Upper lobe of left lung (tissue), 6 donors: ENCODE data around the gene FMN2. TPM values are rescaled to one million over a fixed set of nuclear protein-coding genes. Genes with fewer than 3 reads are reported as not detected.

Source experiments
- ATAC-seq, 2 donors: fragments of 200-7000 bp; cut with Tn5 transposase; one replicate each; pipeline ENCODE4 v1.9.1; 2022; ENCODE audit warnings: mild to moderate bottlenecking in 2 of 2, moderate library complexity in 2 of 2; ENCODE audit not compliant: low FRiP score in 2 of 2
- DNase-seq, 2 donors: peaks; one replicate each; pipeline ENCODE4 v3.0.0-alpha.2; 2019 to 2020
- H3K27ac ChIP-seq, 4 donors: fragments of 200-600 bp; sonication (generic); one replicate each; pipeline ENCODE4 v1.5.1; 2016 to 2019
- H3K27me3 ChIP-seq, 4 donors: fragments of 200-600 bp; sonication (generic); one replicate each; pipeline ENCODE4 v1.5.1; 2017 to 2019
- H3K36me3 ChIP-seq, 4 donors: fragments of 200-600 bp; sonication (generic); one replicate each; pipeline ENCODE4 v1.5.1; 2016 to 2019
- H3K4me1 ChIP-seq, 4 donors: fragments of 200-600 bp; sonication (generic); one replicate each; pipeline ENCODE4 v1.5.1; 2018 to 2019
- H3K4me3 ChIP-seq, 4 donors: fragments of 200-600 bp; sonication (generic); one replicate each; pipeline ENCODE4 v1.5.1; 2017 to 2019; ENCODE audit warnings: mild to moderate bottlenecking in 2 of 4, moderate library complexity in 1 of 4
- H3K9me3 ChIP-seq, 4 donors: fragments of 200-600 bp; sonication (generic); one replicate each; pipeline ENCODE4 v1.5.1; 2018 to 2019
- CTCF ChIP-seq, 6 experiments: fragments of 450-650 bp in 4 of 6; fragments of 200-600 bp in 2 of 6; sonication (generic) in 2 of 6; IDR thresholded peaks; one replicate each; pipeline ENCODE4 v1.5.1; 2016 to 2019; ENCODE audit warnings: antibody characterized with exemption in 6 of 6
- EP300 ChIP-seq, 4 donors: sonication (generic); formaldehyde crosslinking; IDR thresholded peaks; one replicate each; pipeline ENCODE4 v1.5.1; 2017; ENCODE audit warnings: antibody characterized with exemption in 4 of 4, control low read depth in 2 of 4
- POLR2A ChIP-seq, 4 donors: fragments of 450-650 bp; IDR thresholded peaks; one replicate each; pipeline ENCODE4 v1.5.1; 2016 to 2017; ENCODE audit warnings: antibody characterized with exemption in 4 of 4, mild to moderate bottlenecking in 2 of 4
- POLR2AphosphoS5 ChIP-seq, 2 donors: sonication (generic); formaldehyde crosslinking; IDR thresholded peaks; one replicate each; pipeline ENCODE4 v1.5.1; 2017; ENCODE audit warnings: antibody characterized with exemption in 2 of 2
- WGBS, 2 donors: methylation state at CpG; one replicate each; pipeline ENCODE4 v1.1.5; 2017 to 2018; 5-methylcytosine and 5-hydroxymethylcytosine counted together
- total RNA-seq, 6 donors: library from RNA; depleted of rRNA in 4 of 6; stranded (reverse); fragments of >200 nt in 4 of 6; gene quantifications; one replicate each; pipeline versions ENCODE4 v1.1.0 to v1.2.1, GENCODE V29; 2016 to 2021
- donor health status: DM: no; HTN: no; CAD: no; lungs with moderate emphysema.
- donor health status: DM: no; HTN: yes; CAD: no; lungs with severe emphysema.

FMN2 gene
- total RNA-seq, 6 donors from 2014 or later: 0.06 to 1.0 (median 0.54) TPM; not detected in 1

GRCh38 chr1:240309769-240310168 is 218.1 kb downstream of the FMN2 start:
- ATAC-seq (no peak), DNase-seq (no peak)
- no peaks in the 10 kb centered on the region for H3K4me1 ChIP-seq
- WGBS, 2 donors: 48 to 66% methylated on average over 4 of the region's 4 CpGs
- TF ChIP-seq POLR2AphosphoS5 (IDR thresholded peaks at IDR 0.05) (no peak), CTCF (IDR thresholded peaks at IDR 0.05) (no peak), POLR2A (IDR thresholded peaks at IDR 0.05) (no peak), EP300 (IDR thresholded peaks at IDR 0.05) (no peak)
- H3K4me3 ChIP-seq: no peak overlapping the region
- H3K9me3 ChIP-seq: no peaks in the 10 kb centered on the region
- H3K27me3 ChIP-seq: no peaks in the 10 kb centered on the region
- no peak overlapping the region for H3K27ac ChIP-seq
- H3K36me3 ChIP-seq: no peaks in the 10 kb centered on the region

GRCh38 chr1:240310226-240310925 is 218.7 kb downstream of the FMN2 start:
- 46 to 66% methylated on average over 1 of the region's 1 CpG for WGBS, 2 donors
- H3K27ac ChIP-seq: no peak overlapping the region
- no peak for TF ChIP-seq POLR2AphosphoS5 (IDR thresholded peaks at IDR 0.05)
- TF ChIP-seq EP300 (IDR thresholded peaks at IDR 0.05): no peak
- TF ChIP-seq POLR2A (IDR thresholded peaks at IDR 0.05): no peak
- no peak for TF ChIP-seq CTCF (IDR thresholded peaks at IDR 0.05)
- H3K9me3 ChIP-seq: no peaks in the 10 kb centered on the region
- no peaks in the 10 kb centered on the region for H3K36me3 ChIP-seq
- no peak for ATAC-seq
- DNase-seq: no peak
- no peaks in the 10 kb centered on the region for H3K27me3 ChIP-seq
- no peak overlapping the region for H3K4me3 ChIP-seq
- H3K4me1 ChIP-seq: no peaks in the 10 kb centered on the region

GRCh38 chr1:240312872-240313271 is 221.2 kb downstream of the FMN2 start:
- H3K9me3 ChIP-seq: no peaks in the 10 kb centered on the region
- H3K4me1 ChIP-seq: no peaks in the 10 kb centered on the region
- 47 to 62% methylated on average over 3 of the region's 3 CpGs for WGBS, 2 donors
- H3K27ac ChIP-seq: no peak overlapping the region
- no peak overlapping the region for H3K4me3 ChIP-seq
- no peaks in the 10 kb centered on the region for H3K27me3 ChIP-seq
- peak in 1 of 2 donors; percentile 53 for ATAC-seq
- TF ChIP-seq POLR2AphosphoS5 (IDR thresholded peaks at IDR 0.05): no peak
- no peak for TF ChIP-seq EP300 (IDR thresholded peaks at IDR 0.05)
- no peak for TF ChIP-seq CTCF (IDR thresholded peaks at IDR 0.05)
- TF ChIP-seq POLR2A (IDR thresholded peaks at IDR 0.05): no peak
- no peaks in the 10 kb centered on the region for H3K36me3 ChIP-seq
- DNase-seq: no peak

GRCh38 chr1:240314845-240315801 is 223.4 kb downstream of the FMN2 start:
- ATAC-seq: peak in 1 of 2 donors; percentile 12
- Histone ChIP-seq H3K9me3 (no peaks in the 10 kb centered on the region), H3K4me1 (no peaks in the 10 kb centered on the region), H3K36me3 (no peaks in the 10 kb centered on the region), H3K4me3 (no peak overlapping the region), H3K27me3 (no peaks in the 10 kb centered on the region), H3K27ac (no peak overlapping the region)
- no peak for TF ChIP-seq CTCF (IDR thresholded peaks at IDR 0.05)
- TF ChIP-seq POLR2A (IDR thresholded peaks at IDR 0.05): no peak
- no peak for TF ChIP-seq POLR2AphosphoS5 (IDR thresholded peaks at IDR 0.05)
- no peak for TF ChIP-seq EP300 (IDR thresholded peaks at IDR 0.05)
- WGBS, 2 donors: 55 to 71% methylated on average over 3 of the region's 3 CpGs
- no peak for DNase-seq
